ENCODE measurements around the gene CACNA1G.

The CACNA1G gene

DNA sequence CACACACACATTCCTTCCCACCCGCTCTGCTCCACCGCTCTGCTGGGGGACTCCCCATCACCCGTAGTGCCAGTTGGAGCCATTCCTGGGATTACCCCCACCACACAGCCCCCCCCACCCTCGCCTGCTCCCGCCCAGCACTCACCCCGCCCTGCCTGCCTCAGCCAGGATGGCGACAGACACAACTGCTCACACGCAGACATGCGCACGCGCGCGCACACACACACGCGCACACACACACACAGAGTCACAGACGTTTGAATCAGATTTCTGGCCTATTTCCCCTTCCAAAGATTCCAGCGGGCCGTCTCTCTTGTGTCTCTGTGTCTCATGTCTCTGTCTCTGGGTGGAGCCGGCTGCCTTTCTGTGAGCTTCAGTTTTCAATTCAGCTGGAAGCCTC lies 4.4 kb downstream of the CACNA1G start:
- H3K4me3 ChIP-seq (ENCODE audit: low read depth, low read length): no peak overlapping the region

DNA sequence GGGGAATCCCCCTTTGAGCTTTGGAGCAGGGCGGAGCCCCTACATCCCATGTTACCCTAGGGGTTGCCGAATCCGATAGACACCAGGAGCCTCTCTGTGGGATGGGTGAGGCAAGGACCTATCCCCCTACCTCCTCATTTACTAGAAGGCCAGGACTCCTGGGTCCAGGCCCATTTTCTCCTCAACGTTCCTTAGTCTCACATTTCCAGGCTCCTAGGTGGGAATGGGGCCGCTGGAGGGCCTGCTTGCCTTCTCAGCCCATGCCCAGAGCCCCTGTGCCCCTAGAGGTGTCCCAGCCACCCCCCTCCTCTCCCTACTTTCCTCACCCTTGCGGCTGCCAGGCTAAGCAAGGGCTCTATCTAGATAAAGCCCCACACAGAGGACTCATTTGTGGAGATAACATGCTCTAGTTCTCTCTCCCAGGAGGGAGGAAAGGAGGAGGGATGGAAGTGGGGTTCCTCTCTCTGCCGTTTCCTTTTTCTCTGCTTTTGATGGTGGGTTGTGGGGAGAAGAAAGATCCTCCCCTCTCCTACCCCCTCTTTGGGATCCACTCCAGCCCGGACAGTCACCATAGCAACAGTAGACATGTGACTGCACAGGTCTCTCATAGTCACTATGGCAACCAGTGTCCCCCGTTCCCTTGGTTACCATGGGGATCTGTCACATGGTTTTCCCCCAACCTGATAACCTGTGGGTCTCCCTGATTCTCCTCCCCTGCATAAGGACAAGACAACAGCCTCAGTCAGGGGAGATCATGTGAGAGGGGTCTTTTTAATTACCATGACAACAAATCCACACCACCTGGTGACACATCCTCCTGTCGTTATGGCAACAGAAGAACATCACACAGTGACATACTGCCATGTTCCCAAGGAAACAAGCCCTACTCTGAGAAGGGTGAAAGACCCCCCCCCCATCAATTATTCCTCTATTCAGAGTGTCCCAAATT lies 5.2 kb downstream of the CACNA1G start:
- H3K4me3 ChIP-seq (ENCODE audit: low read depth, low read length): no peak overlapping the region

DNA sequence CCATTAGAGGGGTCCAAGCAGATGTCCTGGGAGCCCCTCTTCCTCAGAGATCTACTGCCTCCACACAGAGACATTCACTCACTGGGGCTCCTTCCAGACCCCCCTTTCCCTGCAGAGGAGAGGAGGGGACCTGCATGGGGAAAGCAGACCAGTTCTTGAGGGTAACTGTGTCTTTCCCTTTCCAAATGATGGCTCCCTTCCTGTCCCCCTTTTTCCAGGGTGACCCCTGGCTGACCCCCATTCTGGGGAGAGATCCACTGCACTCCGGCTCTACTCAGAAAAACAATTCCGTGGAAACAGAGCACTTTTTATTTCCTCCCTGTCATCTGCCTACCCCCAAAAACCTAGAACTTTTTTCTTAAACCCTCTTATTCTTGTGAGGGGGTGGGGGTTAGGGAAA lies 6.4 kb downstream of the CACNA1G start:
- no peak overlapping the region for H3K4me3 ChIP-seq (ENCODE audit: low read depth, low read length)

DNA sequence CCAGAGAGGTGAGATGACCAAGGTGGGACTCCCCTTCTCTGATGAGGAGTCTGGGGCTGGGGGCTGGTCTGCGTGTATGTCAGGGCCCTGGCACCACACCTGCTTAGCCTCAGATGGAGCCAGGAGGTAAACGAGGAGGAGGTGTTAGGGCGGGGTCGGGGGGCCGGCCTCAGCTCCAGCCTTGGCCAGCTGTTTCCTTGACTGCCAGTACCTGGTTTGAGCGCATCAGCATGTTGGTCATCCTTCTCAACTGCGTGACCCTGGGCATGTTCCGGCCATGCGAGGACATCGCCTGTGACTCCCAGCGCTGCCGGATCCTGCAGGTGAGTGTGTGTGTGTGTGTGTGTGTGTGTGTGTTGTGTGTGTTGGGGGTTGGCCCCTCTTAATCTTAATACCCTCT lies 8.1 kb downstream of the CACNA1G start:
- H3K4me3 ChIP-seq (ENCODE audit: low read depth, low read length): no peak overlapping the region

DNA sequence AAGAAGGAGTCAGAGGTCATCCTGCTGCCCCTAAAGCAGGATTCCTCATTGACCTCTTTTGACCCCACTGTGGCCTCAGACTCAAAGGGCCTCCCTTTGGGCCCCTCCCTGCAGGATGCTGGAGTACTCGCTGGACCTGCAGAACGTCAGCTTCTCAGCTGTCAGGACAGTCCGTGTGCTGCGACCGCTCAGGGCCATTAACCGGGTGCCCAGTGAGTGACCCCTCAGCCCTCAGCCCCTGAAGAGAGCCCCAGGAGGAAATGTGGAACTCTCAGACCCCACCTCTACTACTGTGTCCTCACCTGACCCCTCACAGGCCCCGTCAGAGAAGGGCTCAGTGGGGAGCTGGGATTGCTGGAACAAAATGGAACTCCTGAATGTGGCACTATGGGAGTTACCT lies 9.1 kb downstream of the CACNA1G start:
- H3K4me3 ChIP-seq (ENCODE audit: low read depth, low read length): no peak overlapping the region

DNA sequence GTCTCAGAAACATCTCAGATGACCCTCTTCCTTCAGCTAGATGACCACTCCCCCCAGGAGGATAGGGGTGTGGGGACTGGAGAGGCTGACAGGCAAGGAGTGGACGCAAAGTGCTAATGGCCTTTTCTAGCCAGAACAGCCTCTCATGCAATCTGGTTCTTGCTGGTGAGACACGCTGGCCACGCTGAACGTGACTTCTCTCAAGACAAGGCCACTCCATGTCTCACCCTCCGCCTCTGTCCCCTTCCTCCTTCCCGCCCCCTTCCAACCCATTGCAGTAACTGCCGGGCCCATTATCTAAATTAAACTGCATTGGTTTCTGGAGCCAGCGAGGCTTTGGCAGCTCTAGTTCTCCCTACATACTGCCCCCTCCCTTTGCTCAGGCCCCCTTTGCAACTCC lies 9.5 kb downstream of the CACNA1G start:
- H3K4me3 ChIP-seq (ENCODE audit: low read depth, low read length): no peak overlapping the region

DNA sequence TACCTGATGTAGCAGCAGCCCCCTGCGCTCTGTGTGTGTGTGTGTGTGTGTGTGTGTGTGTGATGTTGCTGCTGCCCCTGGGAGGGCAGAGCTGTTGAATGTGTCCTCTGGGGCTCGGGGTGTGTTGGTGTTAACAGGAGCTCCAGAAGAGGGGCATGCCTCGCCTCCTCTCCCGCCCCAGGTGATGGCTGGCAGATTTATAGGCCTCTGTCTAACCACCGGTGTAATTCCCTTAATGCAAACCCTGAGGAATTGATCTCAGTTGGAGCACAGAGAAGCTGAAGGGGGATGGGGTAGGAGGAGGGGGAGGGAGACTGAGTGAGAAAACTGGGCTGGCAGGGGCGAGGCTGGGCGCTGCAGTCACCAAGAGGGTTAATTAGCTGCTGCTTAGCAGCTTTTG lies 10.0 kb downstream of the CACNA1G start:
- no peak overlapping the region for H3K4me3 ChIP-seq (ENCODE audit: low read depth, low read length)

DNA sequence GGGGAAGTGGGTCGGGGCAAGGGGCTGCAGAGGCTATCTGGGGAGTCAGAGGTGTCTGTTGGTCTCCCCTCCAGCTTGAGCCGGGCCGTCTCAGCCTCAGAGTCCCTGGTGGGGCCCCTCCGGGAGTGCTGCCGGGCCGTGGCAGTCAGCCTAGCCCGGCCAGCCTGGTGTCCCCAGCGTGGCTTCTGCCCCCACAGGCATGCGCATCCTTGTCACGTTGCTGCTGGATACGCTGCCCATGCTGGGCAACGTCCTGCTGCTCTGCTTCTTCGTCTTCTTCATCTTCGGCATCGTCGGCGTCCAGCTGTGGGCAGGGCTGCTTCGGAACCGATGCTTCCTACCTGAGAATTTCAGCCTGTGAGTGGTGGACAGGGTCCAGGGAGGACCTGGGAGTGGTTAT lies 11.2 kb downstream of the CACNA1G start:
- H3K4me3 ChIP-seq (ENCODE audit: low read depth, low read length): no peak overlapping the region

DNA sequence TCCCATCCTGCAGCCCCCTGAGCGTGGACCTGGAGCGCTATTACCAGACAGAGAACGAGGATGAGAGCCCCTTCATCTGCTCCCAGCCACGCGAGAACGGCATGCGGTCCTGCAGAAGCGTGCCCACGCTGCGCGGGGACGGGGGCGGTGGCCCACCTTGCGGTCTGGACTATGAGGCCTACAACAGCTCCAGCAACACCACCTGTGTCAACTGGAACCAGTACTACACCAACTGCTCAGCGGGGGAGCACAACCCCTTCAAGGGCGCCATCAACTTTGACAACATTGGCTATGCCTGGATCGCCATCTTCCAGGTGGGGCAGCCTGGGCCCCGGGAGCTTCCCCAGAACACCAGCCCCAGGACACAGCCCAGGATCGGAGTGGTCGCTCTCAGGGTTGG lies 12.0 kb downstream of the CACNA1G start:
- no peak overlapping the region for H3K4me3 ChIP-seq (ENCODE audit: low read depth, low read length)

DNA sequence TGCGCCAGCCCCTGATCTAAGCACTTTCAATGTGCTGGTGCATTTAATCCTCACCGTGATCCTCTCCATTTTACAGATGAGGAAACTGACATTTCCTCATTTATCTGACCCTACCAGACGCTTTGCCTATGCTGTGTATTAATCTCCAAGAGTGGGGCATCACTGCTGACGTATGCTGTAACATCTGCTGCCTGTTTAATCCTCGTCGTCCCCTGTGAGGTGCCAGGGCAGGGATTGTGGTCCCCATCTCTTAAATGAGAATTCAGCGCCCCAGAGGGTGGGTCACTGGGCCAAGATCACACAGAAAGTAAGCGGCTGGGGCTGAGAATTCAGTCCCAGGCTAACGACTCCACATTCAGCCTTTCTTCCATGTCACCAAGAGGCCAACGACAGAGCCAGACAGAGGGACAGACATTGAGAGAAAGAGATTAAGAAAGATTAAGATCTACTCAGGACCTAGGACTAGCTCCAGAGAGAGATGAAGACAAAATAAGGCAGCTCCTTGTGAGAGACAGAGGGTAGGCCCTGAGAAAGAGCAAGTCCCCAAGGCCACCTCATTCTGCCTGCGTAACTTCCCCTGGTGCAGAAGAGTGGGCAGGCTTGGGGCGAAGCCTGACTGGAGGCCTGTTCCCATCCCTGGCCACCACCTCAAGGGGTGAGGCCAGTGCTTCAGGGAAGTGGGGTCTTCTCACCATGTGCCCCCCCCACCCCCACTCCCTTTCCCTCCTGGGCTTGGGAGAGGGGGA lies 13.5 kb downstream of the CACNA1G start:
- H3K4me3 ChIP-seq (ENCODE audit: low read depth, low read length): no peak overlapping the region

DNA sequence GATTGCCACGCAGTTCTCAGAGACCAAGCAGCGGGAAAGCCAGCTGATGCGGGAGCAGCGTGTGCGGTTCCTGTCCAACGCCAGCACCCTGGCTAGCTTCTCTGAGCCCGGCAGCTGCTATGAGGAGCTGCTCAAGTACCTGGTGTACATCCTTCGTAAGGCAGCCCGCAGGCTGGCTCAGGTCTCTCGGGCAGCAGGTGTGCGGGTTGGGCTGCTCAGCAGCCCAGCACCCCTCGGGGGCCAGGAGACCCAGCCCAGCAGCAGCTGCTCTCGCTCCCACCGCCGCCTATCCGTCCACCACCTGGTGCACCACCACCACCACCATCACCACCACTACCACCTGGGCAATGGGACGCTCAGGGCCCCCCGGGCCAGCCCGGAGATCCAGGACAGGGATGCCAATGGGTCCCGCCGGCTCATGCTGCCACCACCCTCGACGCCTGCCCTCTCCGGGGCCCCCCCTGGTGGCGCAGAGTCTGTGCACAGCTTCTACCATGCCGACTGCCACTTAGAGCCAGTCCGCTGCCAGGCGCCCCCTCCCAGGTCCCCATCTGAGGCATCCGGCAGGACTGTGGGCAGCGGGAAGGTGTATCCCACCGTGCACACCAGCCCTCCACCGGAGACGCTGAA lies 15.2 kb downstream of the CACNA1G start:
- H3K4me3 ChIP-seq (ENCODE audit: low read depth, low read length): no peak overlapping the region

DNA sequence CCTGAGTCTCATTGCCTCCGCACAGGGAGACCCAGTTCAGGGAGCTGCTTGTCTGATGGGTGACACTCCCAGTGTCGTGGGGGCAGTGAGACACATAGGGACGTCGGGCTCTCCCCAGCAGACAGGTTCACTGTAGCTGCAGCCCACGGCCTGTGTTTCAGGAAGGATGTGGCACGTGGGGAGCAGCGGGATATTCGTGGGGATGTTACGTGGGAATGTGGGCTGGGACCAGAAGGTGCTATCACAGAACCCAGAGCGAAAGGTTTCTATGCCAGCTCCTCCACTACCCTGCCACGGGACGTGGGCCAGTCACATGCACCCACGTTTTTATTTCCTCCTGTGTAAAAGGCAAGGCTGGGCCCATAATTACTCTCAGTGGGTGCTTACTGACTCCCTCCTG lies 16.3 kb downstream of the CACNA1G start:
- no peak overlapping the region for H3K4me3 ChIP-seq (ENCODE audit: low read depth, low read length)

DNA sequence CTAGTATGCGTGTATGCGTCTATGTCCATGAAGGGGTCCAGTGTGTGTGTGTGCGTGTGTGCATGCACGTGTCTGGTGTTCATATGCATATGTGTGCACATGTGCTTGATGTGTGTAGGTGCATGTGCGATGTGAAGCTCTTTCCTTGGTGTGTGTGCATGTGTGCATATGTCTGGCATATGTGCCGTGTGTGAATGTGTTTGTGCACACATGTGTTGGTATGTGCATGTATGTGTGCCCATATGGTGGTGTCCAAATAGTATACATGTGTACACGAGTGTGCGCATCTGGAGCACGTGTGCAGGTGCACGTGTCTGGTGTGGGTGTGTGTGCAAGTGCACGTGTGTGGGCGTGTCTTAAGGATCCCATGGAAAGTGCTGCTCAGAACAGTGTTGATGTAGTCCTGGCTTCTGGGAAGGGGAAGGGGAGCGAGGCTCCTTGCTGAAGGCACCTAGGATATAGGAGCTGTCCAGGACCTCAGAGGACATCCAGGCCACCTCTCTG lies 17.0 kb downstream of the CACNA1G start:
- no peak overlapping the region for H3K4me3 ChIP-seq (ENCODE audit: low read depth, low read length)

DNA sequence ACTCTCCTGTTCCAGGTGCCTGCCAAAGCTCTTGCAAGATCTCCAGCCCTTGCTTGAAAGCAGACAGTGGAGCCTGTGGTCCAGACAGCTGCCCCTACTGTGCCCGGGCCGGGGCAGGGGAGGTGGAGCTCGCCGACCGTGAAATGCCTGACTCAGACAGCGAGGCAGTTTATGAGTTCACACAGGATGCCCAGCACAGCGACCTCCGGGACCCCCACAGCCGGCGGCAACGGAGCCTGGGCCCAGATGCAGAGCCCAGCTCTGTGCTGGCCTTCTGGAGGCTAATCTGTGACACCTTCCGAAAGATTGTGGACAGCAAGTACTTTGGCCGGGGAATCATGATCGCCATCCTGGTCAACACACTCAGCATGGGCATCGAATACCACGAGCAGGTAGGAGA lies 17.7 kb downstream of the CACNA1G start:
- no peak overlapping the region for H3K4me3 ChIP-seq (ENCODE audit: low read depth, low read length)

DNA sequence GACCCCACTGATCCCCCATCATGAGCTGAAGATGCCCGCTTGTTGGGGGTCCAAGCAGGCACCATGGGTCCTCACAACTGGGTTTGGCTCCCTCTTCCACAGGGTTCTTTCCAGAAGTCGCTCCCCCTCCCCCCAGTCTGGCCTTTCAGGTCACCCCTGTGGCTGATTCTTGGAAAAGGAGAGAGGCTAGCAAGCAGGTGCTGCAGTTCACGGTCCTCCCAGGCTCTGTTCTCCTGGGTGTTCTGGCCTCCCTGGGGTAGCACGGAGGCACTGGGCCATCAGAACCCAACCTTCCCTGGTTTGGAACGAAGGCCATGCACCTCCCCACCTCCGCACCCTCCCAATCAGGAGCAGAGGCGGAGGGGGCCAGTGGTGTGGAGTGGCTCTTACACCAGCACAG lies 18.9 kb downstream of the CACNA1G start:
- no peak overlapping the region for H3K4me3 ChIP-seq (ENCODE audit: low read depth, low read length)

DNA sequence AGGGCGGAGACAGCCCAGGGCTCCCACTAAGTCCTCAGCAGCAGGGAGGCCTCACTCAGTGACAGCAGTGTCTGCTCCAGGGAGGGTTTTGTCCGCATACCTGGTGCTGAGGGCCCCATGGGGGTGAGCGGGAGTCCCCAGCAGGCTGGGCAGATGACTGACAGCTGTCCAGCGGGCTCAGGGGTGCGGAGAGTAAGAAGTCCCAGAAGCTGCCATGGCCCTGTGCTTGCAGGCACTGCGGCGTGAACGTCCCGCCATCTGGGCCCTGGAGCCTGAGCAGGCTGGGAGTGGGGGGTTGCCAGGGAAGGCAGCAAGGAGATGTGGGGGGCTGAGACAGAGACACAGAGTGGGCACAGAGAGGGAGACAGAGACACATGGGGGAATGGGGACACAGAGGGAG lies 20.1 kb downstream of the CACNA1G start:
- no peak overlapping the region for H3K4me3 ChIP-seq (ENCODE audit: low read depth, low read length)

DNA sequence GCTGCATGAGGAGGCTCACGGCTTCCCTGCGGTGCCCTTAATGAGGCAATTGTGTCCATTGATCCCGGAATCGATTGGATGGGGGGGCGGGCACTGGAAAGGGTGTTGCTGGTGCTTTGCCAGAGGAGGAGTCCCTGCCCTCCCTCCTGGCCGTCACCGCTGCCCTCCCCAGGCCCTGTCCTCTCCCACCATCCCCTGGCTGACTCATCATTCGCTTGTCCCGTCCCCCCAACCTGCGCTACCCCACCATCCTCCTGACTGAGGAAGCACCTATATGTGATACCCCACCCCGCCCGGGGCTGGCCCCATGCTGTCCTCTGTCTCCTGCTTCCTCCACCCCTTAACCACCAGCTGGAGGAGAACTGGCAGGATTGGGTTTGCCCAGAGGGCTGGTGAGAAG lies 20.8 kb downstream of the CACNA1G start:
- H3K4me3 ChIP-seq (ENCODE audit: low read depth, low read length): no peak overlapping the region

DNA sequence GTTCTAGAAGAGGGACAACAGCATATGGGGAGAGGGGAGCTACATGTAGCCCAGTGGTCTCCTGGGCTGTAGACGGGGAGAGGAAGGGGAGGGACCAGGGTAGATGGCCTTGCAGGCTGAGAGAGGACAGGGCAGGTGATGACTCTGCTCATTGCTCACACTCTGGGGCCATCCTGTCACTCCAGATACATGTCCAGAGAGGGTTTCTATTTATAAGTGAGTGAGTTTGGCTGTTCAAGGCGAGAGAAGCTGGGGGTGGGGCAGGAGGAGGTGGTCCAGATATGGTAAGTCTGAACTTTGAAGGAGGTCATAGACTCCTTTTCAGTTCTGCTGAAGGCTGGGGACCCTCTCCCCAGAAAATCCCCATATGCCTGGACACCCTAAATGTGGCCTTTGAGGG lies 22.2 kb downstream of the CACNA1G start:
- H3K4me3 ChIP-seq (ENCODE audit: low read depth, low read length): no peak overlapping the region

DNA sequence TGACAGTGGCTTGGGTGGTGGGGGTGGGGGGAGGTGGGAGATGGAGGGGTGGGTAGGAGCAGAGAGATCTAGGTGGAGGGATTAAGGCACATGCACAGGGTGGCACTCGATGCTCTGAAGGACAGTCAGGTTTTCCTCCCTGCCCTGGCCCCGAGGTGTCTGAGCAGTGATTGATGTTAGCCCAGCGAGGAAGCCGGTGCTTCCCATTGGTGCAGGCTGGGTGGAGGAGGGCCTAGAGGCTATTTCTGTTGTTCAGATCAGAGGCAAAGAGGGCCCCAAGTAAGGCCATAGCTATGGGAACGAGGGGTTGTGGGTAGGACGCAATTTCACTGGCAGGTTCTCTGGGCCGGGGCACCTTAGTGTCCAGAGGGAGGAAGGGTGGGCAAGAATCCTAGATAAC lies 23.1 kb downstream of the CACNA1G start:
- no peak overlapping the region for H3K4me3 ChIP-seq (ENCODE audit: low read depth, low read length)

DNA sequence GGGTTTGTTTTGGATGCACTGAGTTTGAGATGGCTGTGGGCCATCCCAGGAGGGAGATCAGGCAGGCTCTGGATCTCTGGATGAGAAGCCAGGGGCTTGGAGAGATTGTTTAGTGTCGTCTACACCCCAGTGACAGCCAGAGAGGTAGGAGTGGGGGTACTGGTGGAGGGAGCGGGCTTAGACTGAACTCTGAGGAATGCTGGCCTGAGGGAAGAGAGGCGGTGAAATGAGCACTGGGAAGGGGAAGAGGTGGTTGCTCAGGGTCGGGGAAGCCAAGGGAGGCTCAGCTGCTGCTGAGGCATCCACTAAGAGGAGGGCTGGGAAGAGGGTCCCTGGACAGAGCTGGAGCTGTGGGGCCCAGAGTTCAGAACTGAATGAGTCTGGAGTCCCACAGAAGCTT lies 23.6 kb downstream of the CACNA1G start:
- H3K4me3 ChIP-seq (ENCODE audit: low read depth, low read length): no peak overlapping the region

DNA sequence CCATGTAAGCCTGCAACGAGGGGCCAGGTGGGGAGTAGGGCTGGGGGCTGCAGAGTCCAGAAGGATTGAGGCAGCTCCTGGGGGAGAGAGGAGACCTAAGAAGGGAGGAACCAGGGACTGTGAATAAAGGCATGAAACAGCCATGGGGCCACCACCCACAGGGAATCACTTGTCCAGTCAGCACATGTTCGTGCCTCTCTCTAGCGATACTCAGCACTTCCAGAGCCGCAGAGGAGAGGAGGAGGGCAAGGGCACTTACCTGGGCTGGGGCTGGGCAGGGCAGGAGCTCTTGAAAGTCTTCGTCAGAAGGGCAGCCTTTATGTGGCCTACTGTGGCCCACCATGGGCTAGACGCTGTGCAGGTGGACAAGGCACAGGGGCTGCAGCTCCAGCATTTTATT lies 24.2 kb downstream of the CACNA1G start:
- H3K4me3 ChIP-seq (ENCODE audit: low read depth, low read length): no peak overlapping the region

DNA sequence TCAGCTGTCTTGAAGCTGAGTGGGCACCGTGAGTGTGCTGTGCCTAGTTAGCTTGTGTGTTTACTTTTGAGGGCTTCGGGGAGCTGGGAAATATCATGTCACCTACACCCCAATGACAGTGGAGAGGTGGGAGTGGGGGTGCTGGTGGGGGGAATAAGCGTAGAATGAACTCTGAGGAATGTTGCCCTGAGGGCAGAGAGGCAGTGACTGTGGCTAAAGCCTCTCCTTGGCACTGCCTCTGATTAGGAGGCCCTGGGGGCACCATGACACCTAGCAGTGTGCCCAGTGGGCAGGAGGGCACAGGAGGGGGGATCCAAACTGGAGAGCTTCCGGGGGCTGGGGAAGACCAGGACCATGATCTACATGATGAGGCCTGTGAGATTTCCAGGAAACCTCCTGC lies 24.8 kb downstream of the CACNA1G start:
- H3K4me3 ChIP-seq (ENCODE audit: low read depth, low read length): no peak overlapping the region
